Suprapubic skin (tissue), 4 donors: Measurements from ENCODE around the gene CSF1R.

ENCODE experiments used
- EP300 ChIP-seq: sonication (generic); formaldehyde crosslinking; IDR thresholded peaks from one replicate; pipeline ENCODE4 v1.6.1; 2017; ENCODE audit warnings: antibody characterized with exemption
- POLR2A ChIP-seq, 2 donors: fragments of 450-650 bp; IDR thresholded peaks; one replicate each; pipeline ENCODE4 v1.6.1; 2017; ENCODE audit warnings: antibody characterized with exemption in 2 of 2, mild to moderate bottlenecking in 2 of 2, moderate library complexity in 2 of 2
- POLR2AphosphoS5 ChIP-seq, 3 donors: sonication (generic); formaldehyde crosslinking; IDR thresholded peaks; one replicate each; pipeline ENCODE4 v1.6.1; 2017; ENCODE audit warnings: antibody characterized with exemption in 3 of 3
- TF ChIP-seq, protein P1 (sequence below), 2 donors: fragments of 200-600 bp in 1 of 2; fragments of 450-650 bp in 1 of 2; sonication (generic) in 1 of 2; IDR thresholded peaks; one replicate each; pipeline ENCODE4 v1.5.1; 2016 to 2019; ENCODE audit warnings: antibody characterized with exemption in 2 of 2, mild to moderate bottlenecking in 1 of 2, moderate library complexity in 1 of 2

DNA sequence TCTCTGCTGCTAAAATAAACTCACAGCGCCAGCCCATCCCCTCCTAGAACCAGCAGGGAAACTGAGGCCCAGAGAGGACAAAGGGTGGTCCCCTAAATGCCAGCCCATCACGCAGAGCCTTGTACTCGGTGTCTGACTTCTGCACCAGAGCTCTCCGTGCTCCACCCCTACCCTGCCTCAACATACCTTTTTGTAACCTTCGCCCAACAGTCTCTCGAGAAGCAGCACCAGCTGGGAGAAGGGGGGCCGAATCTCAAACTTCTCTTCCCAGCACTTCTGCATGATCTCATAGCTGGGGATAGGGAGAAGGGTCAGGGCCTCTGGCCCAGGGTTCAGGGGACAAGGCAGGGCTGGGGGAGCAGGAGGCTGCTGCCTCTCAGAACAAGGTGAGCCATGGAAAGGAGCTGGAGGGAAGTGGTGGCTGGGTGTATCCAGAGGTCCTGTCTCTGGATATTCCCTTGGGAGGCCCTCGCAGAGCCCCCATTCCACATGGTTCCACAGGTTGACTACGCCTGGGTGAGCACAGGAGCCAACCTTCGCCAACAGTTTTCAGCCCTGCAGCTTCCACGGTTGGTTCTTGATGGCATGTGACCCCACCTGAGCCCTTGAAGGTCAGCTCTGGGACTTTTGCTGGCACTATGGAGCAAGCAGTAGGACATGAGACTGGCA is 32.3 kb upstream of the CSF1R start:
- TF ChIP-seq, protein P1, sequence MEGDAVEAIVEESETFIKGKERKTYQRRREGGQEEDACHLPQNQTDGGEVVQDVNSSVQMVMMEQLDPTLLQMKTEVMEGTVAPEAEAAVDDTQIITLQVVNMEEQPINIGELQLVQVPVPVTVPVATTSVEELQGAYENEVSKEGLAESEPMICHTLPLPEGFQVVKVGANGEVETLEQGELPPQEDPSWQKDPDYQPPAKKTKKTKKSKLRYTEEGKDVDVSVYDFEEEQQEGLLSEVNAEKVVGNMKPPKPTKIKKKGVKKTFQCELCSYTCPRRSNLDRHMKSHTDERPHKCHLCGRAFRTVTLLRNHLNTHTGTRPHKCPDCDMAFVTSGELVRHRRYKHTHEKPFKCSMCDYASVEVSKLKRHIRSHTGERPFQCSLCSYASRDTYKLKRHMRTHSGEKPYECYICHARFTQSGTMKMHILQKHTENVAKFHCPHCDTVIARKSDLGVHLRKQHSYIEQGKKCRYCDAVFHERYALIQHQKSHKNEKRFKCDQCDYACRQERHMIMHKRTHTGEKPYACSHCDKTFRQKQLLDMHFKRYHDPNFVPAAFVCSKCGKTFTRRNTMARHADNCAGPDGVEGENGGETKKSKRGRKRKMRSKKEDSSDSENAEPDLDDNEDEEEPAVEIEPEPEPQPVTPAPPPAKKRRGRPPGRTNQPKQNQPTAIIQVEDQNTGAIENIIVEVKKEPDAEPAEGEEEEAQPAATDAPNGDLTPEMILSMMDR (IDR thresholded peaks at IDR 0.05), result no peak
- TF ChIP-seq EP300 (no peak), POLR2AphosphoS5 (IDR thresholded peaks at IDR 0.05) (no peak), POLR2A (IDR thresholded peaks at IDR 0.05) (no peak)
